Measurements from ENCODE around the gene CACNG3.
"Not testable (repeated sequence)": the region's sequence is repeated elsewhere in the genome, so short reads cannot be mapped to it uniquely, and the experiment has no call there.

The CACNG3 gene

DNA sequence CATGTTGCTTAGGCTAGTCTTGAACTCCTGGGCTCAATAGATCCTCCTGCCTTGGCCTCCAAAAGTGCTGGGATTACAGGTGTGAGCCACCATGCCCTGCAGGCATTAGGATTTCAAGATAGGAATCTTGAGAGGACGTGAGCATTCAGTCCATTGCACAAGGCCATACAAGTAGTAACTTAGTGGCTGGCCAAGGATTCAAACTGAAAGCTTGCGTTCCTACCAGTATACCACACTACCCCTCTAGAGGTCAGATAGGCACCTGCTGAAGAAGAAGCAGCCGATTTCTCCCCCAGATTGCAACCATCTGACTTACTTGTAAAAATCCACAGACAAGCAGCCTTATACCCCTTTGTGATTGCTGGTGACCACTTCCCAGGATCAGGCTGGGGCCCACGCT is 80.9 kb downstream of the CACNG3 start:
- DNase-seq: no peak

DNA sequence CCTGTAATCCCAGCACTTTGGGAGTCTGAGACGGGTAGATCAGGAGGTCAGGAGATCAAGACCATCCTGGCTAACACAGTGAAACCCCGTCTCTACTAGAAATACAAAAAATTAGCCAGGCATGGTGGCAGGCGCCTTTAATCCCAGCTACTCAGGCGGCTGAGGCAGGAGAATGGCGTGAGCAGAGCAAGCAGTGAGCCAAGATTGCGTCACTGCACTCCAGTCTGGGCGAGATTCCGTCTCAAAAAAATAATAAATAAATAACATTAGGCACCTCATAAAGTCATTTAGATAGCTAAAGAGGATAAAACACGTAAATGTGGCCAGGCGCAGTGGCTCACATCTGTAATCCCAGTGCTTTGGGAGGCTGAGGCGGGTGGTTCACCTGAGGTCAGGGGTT is 87.7 kb downstream of the CACNG3 start:
- not testable (repeated sequence) for DNase-seq

DNA sequence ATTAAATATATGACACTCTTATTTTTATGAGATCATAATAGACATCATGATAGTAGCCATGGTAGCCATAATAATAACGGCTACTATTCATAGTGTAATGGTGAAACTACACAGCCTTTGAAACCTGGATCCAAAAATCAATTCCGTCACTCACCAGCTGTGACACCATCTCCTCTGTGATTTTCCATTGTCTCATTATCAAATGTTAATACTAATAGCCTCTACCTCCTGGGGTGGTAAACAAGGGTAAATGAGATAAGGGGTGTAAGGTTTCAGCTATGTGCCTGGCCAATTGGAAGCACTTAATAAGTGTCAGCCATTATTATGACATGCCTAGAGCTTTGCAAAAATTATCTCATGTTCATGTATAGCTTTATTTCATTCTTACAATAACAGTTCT is 88.6 kb downstream of the CACNG3 start:
- no peak for DNase-seq

DNA sequence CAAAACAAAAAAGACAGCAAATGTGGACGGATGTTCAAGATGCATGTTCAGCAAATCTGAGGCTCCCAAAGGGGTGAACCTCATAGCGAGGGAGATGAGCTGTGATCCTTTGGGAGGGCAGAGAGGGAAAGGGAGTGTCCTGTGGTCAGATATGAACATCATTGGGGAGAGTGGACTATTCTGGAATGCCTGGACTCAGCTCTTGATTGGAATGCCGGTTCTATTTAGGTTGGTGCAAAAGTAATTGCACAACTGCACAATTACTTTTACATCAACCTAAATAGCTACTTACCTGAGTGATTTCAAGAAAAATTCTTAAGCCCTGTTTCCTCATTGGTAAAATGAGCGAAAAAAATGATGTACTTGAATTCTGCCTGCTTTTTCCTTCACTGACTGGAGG is 89.6 kb downstream of the CACNG3 start:
- DNase-seq: no peak

DNA sequence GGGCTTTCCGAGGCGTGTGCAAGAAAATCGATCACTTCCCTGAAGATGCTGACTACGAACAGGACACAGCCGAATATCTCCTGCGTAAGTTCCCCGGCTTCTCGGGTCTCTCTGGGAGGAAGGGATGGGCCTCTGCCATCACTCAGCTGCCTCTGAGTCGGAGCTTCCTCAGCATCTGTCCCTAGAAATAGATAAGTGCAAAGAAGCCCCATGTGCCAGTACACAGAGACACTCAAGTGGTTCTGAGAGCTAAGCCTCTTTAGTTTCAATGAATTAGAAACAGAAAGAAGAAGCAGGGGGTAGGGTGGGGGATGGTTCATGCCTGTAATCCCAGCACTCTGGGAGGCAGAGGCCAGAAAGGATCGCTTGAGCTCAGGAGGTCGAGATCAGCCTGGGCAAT is 90.6 kb downstream of the CACNG3 start:
- no peak for DNase-seq

DNA sequence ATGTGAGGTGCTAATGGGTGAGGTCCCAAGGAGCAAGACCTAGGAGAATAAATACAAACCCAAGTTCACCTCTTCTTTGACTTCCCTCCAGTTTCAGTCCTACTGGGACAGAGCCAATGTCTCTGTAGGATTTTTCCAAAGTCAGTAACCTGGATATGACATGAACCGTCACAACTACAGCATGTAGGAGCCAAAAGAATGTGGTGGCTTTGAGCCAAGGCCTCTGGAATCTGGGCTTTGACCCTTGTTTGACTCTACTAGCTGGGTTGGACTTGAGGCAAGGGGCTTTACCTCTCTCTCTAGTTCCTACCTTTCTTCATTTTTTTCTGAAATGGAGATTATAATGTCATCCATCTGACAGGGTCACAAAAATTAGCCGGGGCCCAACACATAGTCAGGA is 91.4 kb downstream of the CACNG3 start:
- no peak for DNase-seq

DNA sequence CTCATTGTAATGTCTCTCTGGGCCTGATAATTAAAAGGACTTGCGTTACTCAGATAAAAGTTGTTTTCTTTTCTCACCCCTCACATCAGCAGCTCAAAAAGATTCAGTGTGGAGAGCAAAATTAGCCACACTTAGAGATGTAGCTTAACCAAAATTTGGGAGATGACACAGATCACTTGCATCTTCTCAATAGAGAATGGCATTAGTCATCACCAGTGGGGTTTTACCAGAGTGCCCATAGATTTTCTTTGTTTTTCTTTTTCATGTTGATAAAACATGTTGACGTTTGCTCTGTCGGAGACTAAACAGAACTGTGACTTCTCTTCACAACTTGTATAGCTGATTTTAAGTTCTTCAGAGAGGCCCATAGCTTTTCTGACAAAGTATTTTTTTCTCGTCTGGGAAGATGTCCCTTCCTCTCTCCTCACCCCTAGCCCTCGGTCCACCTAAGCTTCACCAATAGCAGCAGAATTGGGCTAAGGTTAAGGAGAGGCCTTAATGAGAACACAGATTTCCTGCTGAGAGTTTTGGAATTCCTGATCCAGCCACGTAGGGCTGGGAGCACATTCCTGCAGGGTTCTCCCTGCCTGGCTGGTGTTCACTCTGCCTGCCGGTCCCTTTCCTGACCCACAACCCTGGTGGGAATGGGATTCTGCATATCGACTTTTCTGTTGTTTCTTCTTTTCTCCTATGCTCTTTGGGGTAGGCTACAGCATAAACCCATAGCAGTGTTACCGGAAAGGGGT is 92.6 kb downstream of the CACNG3 start:
- no peak for DNase-seq

DNA sequence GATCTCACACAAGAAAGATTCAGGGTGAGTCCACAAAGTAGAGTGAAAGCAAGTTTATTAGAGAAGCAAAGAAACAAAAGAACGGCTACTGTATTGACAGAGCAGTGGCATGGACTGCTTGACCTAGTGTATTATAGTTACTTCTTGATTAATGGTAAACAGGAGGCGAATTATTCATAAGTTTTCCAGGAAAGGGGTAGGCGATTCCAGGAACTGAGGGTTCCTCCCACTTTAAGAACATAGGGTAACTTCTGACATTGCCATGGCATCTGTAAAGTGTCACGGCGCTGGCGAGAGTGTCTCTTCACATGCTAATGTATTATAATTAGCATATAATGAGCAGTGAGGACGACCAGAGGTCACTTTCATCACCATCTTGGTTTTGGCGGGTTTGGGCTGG is 93.2 kb downstream of the CACNG3 start:
- no peak for DNase-seq

DNA sequence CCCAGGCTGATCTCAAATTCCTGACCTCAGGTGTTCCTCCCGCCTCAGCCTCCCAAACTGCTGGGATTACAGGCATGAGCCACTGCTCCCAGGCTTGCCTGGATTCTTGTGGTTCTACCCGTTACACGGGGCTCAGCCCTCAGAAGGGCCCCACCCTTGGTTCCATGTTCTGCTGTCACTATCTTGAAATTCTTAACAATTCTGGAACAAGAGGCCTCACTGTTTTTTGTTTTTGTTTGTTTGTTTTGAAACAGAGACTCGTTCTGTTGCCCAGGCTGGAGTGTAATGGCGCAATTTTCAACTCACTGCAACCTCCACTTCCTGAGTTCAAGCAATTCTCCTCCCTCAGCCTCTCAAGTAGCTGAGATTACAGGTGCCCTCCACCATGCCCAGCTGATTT is 96.6 kb downstream of the CACNG3 start:
- no peak for DNase-seq

DNA sequence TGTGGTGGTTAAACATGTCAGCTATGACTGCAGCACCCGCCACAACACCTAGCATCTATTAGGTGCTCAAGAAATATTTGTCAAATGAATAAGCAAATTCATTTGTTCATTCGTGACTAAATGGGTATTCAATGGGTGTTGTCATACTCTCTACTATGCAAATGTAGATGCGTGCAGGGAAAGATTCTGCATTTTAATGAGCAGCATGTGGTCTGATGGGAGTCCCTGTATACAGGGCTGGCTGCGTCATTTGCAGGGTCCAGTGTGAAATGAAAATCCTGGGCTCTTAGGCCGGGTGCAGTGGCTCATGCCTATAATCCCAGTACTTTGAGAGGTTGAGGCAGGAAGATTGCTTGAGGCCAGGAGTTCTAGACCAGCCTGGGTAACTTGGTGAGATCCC is 97.5 kb downstream of the CACNG3 start:
- DNase-seq: no peak

DNA sequence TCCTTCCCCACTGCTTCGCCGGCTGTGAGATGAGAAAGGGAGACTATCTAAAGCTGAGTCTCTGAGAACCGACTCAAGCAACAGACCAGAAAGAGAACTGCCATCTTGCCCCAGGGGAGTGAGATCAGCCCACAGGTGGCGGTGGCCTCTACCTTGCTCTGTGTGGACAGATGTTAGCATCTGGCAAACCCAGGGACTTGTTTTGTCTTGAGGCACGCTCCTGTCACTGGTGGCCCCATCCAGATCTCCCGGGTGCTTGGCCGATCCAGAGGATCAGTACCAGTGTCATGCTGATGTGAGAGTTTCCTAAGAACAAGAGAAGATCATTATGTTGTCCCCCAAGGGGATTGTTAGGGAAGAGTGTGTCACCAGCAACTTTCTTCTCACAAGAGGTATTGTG is 101.4 kb downstream of the CACNG3 start:
- no peak for DNase-seq

DNA sequence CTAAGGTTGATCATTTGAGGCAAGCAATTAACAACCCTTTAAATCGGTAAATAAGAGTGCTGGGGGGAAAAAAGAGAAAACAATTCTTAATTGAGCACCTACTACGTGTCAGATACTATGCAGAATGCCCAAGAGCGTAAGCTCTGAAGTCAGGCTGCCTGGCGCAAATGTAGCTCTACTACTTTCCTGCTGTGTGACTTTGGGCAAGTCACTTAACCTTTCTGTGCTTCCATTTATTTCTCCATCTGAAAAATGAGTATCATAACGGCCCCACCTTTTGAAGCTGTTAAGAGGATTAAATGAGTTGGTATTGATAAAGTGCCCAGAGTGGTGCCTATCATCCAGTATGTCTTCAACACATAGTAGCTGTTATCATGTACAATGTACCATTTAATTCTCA is 102.0 kb downstream of the CACNG3 start:
- DNase-seq: no peak

DNA sequence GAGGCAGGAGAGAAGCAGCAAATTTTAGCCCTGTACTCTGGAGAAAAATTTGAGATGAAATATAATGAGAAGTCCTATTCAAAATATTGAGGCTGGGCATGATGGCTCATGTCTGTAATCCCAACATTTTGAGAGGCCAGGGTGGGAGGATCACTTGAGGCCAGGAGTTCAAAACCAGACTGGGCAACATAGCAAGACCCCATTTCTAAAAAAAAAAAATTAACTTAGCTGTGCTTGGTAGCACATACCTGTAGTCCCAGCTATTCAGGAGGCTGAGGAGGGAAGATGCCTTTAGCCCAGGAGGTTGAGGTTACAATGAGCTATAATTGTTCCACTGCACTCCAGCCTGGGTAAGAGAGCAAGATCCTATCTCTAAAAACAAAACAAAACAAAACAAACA is 103.4 kb downstream of the CACNG3 start:
- DNase-seq: no peak

DNA sequence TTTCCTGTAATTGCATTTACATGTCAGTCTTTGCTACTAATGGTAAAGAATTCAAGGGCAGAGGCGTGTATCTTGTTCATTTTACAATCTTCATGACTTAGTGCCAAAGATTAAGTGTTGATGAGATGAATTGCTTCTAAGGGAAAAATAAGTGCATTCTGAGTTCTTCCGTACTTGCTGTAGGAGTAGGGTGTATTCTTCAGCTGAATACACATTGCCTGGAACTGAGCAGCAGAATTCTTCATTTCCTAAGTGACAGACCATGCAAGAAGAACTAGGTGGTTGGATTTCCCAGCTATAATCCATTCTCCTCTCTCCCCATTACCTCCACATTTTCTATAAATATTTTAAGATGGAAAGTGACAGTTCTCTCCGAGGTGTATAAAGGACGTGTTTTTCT is 104.8 kb downstream of the CACNG3 start:
- DNase-seq: no peak

DNA sequence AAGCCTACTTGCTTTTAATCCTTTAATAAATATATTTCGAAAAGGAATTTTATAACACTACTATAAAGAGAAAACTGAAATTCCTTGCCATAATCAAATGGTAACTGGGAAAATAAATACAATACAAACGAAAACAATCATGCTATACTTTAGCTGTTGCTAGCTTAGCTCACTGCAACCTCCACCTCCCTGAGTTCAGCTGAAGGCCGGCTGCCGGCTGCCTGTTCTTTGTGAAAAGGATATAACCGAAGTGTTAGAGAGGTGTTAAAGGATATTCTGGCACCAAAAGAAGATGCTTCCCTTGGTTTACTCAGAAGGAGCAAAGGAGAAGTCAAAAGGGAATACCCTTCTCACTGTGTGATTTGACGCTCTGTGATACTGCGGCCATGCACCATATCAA is 108.5 kb downstream of the CACNG3 start:
- DNase-seq: no peak

DNA sequence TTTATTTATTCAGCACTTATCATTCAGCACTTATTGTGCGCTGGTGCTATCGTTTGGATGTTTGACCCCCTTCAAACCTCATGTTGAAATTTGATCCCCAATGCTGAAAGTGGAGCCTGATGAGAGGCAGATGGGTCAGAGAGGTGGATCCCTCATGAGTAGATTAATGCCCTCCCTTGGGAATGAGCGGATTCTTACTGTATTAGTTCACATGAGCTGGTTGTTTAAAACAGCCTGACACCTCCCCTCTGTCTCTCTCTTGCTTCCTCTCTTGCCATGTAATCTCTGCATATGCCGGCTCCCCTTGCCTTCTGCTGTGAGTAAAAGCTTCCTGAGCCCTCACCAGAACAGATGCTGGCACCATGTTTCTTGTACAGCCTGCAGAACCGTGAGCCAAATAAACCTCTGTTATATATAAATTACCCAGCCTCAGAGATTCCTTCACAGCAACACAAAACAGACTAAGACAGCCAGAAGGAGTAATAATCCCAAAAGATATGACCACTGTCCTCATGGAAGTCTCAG is 111.1 kb downstream of the CACNG3 start:
- DNase-seq: no peak

DNA sequence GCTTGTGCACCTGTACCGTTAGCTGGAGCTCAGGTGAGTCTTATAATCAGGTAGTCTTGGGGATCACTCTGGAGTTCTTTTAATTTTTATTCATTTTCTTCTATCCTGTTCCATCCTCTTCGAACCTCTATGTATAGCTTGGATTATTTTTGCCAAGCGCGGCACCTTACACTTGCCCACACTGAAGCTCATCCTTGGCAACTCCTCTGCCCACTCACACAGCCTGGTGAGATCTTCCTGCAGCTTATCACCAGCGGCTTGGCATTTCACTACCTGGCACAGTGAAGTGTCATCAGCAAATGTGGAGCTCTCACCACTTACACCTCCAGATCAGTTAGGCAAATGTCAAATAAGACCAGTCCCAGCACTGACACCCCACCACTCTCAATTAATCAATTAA is 116.7 kb downstream of the CACNG3 start:
- DNase-seq: no peak

DNA sequence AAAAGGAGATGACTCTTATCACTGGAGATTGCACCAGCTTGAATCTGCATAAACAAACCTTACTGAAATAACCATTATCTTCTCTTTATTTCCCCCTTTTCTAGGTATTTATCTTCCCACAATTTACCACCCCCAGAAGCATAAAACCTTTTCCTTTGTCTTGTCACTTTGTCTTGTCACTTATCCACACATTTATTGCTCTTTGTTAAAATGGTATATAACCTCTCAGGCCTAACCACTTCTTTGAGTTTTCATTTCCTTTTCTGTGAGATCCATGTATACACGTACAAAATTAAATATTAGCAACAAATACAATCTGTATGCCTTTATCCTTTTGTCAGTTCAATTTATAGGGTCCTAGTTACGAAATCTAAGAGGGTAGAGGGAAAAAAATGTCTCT is 122.9 kb downstream of the CACNG3 start:
- DNase-seq: no peak

DNA sequence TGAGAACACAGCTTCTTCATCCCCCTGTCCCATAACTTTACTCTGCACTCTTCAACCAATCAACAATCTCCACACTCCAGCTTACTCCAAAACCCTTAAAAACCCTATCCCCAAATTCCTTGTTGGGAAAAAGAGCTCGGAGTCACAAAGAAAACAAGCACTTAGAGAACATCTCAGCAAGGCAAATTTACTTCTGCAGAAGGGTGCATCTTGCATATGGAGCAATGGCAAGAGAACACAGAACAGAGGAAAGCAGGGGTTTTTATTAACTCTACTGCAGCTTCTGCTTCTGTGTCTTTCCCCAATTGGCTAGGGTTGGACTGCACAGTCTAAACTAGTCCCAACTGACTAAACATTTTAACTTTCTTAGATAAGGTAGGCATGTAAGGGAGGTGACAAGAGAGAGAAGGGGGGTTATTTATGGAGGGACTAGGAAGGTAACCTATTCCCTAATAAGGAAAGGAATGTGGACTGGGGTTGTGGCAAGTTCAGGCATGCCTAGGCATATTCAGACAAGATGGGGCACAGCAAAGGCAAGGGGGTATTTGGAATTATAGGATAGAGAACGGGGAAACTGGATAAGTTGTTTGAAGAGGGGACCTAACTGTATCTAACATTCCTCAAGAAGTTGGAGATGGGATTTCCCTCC is 125.5 kb downstream of the CACNG3 start:
- DNase-seq: no peak

DNA sequence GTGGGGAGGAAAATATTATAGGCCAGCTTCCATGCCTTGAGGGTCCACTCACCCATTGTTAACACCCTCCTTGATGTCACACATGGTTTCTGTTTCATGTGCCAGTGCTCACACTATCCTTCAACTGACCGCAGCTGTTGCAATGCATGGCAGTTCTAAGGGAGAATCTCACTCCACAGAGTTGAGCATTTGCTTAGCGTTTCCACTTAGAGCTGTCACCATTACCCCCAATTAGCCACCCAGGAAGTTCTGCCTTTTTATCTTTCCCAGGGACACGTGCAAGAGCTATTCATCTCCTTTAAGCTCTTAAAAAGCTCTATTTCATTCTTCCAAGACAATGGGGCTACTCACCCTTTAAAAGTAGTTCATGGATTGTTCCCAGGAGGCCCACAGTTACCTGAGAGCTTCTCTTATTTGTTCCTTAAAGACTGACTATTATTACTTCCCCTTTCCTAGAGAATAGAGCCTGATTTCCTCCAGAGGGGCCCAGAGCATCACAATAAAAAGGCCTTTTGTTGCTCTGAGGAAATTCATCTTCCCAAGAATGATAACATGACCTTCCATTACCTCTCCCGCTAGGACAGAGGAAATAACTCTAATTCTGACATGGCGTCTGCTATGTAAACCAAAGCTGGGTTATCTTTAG is 126.8 kb downstream of the CACNG3 start:
- DNase-seq: no peak

DNA sequence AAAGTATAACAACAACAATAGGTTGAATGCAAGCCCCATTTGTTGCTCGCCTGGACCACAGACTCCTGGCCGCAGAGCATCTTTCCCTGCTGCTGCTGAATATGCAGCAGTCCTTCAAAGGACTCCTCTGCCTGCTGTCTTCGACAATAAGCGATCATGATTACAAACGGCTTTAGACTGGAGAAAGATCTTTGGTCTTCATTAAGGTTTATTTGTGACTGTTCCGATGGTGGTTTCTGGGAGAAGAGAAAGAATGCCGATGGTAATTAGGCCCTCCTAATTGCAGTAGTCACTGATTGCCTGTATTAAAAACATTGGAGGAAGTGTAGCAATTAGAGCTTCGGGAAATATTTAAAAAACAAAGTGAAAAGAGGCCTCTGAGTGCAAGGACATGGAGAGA is 138.2 kb downstream of the CACNG3 start:
- no peak for DNase-seq

DNA sequence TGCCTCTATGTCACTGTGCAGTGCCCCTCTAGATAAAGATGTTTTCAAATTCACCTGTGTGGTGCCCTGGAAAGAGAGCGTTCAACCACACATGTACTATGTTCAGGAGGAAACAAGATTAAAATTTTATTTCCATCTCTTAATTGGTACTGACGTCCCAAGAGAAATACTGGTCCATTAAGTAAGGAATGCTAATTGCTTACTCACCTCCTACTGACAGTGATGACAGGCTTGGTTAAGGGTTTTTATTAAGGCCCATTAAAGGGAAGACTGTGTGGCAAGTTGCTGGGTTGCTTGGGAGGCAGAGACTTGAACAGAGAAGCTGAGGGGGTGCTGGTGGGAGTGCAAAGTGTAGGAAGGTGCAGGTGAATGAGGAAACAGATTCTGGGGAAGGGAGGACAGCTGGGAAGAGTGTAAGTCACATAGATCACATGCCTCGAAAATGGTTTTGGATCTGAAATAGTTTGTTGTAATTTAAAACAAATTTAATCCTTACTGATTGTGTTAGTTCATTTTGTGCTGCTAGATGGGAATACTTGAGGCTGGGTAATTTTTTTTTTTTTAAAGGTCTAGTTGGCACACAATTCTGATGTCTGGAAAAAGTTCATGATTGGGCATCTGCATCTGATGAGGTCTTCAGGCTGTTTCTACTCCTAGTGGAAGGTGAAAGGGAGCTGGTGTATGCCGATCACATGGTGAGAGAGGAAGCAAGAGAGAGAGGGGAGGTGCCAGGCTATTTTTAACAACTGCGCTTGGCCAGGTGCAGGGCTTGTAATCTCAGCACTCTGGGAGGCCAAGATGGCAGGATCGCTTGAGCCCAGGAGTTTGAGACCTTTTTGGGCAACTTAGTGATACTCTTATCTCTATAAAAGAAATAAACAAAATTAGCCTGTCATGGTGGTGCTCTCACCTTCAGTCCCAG is 140.5 kb downstream of the CACNG3 start:
- no peak for DNase-seq

DNA sequence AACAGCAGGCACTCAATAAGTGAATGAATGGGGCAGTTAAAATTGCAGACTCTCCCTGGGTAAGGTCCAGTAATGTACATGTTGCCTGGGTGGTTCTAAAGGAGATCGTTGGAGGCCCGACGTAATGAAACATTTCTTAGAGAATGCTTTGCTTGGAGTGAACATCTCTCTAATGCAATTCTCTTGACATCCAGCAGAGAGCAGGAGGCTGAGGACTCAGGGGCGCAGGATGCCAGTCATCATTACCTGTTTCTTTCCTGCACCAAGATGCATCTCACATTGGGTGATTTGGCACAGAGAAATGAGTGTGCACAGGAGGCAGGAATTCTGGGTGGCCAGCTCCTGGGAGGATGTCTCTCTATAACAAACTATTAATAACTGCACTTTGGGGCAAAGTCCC is 152.9 kb downstream of the CACNG3 start:
- DNase-seq: no peak
